Dendritic cell treated with granulocyte-macrophage colony-stimulating factor and Interleukin-4, amounts not matched to agents 40 ng/mL and 50 ng/mL, for 4 days (primary cell): ENCODE data around the gene CMYA5.

ENCODE experiments used
- H3K27ac Mint-ChIP-seq: one replicate; pipeline ENCODE4 v1.8.0; 2022; ENCODE audit warnings: mild to moderate bottlenecking, mixed read lengths
- H3K27me3 Mint-ChIP-seq: one replicate; pipeline ENCODE4 v1.8.0; 2022; ENCODE audit warnings: mild to moderate bottlenecking, mixed read lengths
- H3K36me3 Mint-ChIP-seq: one replicate; pipeline ENCODE4 v1.8.0; 2022; ENCODE audit warnings: low read depth, mixed read lengths
- H3K4me1 Mint-ChIP-seq: one replicate; pipeline ENCODE4 v1.8.0; 2022; ENCODE audit warnings: low read depth, mixed read lengths
- H3K4me3 Mint-ChIP-seq: one replicate; pipeline ENCODE4 v1.8.0; 2022; ENCODE audit warnings: mild to moderate bottlenecking, moderate library complexity, mixed read lengths
- H3K9me3 Mint-ChIP-seq: one replicate; pipeline ENCODE4 v1.8.0; 2022; ENCODE audit warnings: mixed read lengths
- intact Hi-C: fragments of 100-400 bp; cut with micrococcal nuclease; formaldehyde crosslinking; loops from one replicate; pipeline ENCODE4 v1.15.0; 2022

The CMYA5 gene

GRCh38 chr5:79713727-79714126 lies 24.1 kb downstream of the CMYA5 start:
- Mint-ChIP-seq H3K27me3 (no peaks in the 10 kb centered on the region), H3K4me3 (no peak overlapping the region)

DNA sequence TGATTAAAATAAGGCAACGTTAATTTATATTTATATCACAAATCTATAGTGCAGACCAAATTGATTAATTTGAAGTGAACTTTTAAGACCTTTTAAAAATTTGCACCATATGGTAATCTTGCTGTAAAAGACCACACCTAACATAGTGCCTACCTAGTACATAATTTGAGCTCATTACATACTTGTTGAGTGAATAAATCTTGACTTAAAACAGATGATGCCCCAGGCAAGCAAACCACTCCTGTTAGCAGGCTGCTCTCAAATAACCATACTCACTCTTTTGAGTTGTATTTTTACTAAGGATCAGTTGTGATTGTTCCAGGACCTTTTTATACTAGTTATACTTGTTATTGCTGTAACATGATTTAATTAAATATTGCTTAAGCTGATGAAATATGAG lies 27.2 kb downstream of the CMYA5 start:
- Mint-ChIP-seq H3K9me3 (peaks cover 23% of the 10 kb centered on the region), H3K36me3 (peaks cover 11% of the 10 kb centered on the region), H3K4me1 (no peaks in the 10 kb centered on the region), H3K4me3 (no peak overlapping the region), H3K27me3 (no peaks in the 10 kb centered on the region), H3K27ac (no peak overlapping the region)
- intact Hi-C loops = no loop called here

More at GRCh38 chr5:79713727-79714126, 24.1 kb downstream of the CMYA5 start:
- Mint-ChIP-seq H3K27ac (no peak overlapping the region), H3K4me1 (no peaks in the 10 kb centered on the region), H3K9me3 (no peaks in the 10 kb centered on the region), H3K36me3 (no peaks in the 10 kb centered on the region)
- intact Hi-C loops = no loop called here

DNA sequence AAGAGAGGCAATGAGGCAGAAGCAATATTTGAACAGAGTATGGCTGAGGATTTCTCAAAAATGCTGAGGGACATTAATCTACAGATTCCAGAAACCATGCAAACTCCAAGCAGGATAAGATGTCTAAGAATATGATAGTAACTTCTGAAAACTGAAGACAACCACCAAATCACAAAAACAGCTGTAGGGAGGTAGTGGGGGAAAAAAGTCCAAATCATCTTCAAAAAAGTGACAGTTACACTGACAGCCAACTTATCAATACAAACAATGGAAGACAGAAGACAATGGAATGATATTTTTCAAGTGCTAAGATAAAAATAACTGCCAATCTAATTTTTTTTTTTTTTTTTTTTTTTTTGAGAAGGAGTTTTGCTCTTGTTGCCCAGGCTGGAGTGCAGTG lies 30.5 kb downstream of the CMYA5 start:
- intact Hi-C loops = no loop called here
- Mint-ChIP-seq H3K27me3 (no peaks in the 10 kb centered on the region), H3K27ac (no peak overlapping the region), H3K4me1 (no peaks in the 10 kb centered on the region), H3K4me3 (no peak overlapping the region), H3K9me3 (peaks cover 23% of the 10 kb centered on the region), H3K36me3 (peaks cover 11% of the 10 kb centered on the region)

DNA sequence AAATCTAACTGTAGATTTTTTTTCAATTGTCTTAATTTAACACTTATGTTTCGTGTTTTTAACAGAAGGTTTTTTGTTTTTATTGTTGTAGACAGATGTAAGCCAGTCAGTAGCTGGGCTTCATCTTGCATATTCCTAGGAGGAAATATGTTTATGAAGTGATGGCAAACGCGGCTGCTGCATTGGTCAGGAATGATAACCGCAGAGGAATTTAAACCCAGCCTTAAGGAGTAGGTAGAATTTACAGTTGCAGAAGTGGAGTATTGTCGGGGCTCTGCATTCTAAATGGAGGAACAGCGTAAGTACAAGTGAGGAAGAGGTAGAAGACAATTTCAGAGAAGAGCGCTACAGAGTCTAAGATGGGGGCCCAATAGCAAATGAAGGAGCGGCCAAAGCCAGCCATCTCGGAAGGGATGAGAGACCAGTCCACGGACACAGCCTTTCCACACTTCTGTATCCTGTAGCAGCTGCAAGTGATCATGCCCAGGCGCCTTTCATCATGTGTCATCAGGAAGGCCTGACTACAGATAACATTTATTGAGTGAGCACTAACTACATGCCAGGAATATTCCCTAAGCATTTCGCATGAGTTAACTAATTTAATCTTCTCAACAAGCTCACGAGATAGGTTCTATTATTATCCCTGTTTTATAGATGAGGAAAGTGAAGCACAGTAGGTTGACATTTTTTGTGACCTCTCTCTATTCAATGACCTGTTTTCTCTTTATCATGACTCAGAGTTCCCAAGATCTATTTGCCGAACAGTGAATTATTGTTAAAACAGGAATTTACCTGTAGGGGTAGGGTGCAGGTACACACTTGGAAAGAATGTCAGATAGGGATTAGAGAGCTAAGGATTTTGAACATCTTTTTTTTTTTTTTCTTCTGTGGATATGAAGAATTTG lies 38.1 kb downstream of the CMYA5 start:
- no peak overlapping the region for H3K4me3 Mint-ChIP-seq
- H3K9me3 Mint-ChIP-seq = no peaks in the 10 kb centered on the region
- intact Hi-C loops = no loop called here
- H3K27ac Mint-ChIP-seq = no peak overlapping the region
- H3K4me1 Mint-ChIP-seq = no peaks in the 10 kb centered on the region
- H3K36me3 Mint-ChIP-seq = no peaks in the 10 kb centered on the region
- H3K27me3 Mint-ChIP-seq = peaks cover 9% of the 10 kb centered on the region

GRCh38 chr5:79728396-79728795 lies 38.8 kb downstream of the CMYA5 start:
- Mint-ChIP-seq H3K36me3 (no peaks in the 10 kb centered on the region), H3K4me3 (no peak overlapping the region), H3K9me3 (no peaks in the 10 kb centered on the region), H3K4me1 (no peaks in the 10 kb centered on the region), H3K27me3 (peaks cover 9% of the 10 kb centered on the region), H3K27ac (no peak overlapping the region)
- intact Hi-C loops = no loop called here

DNA sequence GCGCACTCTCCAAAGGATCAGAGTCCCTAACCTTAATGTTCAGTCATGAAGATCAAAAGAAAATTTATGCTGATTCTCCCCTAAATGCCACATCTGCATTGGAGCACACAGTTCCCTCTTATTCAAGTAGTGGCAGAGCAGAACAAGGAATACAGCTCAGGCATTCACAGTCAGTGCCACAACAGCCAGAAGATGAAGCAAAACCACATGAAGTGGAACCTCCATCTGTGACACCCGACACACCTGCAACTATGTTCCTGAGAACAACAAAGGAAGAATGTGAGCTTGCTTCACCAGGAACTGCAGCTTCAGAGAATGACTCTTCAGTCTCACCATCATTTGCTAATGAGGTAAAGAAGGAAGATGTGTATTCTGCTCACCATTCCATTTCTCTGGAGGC lies 40.0 kb downstream of the CMYA5 start:
- H3K4me3 Mint-ChIP-seq = no peak overlapping the region
- no peaks in the 10 kb centered on the region for H3K9me3 Mint-ChIP-seq
- intact Hi-C loops = no loop called here
- peaks cover 9% of the 10 kb centered on the region for H3K27me3 Mint-ChIP-seq
- H3K4me1 Mint-ChIP-seq = no peaks in the 10 kb centered on the region
- H3K36me3 Mint-ChIP-seq = no peaks in the 10 kb centered on the region
- no peak overlapping the region for H3K27ac Mint-ChIP-seq

DNA sequence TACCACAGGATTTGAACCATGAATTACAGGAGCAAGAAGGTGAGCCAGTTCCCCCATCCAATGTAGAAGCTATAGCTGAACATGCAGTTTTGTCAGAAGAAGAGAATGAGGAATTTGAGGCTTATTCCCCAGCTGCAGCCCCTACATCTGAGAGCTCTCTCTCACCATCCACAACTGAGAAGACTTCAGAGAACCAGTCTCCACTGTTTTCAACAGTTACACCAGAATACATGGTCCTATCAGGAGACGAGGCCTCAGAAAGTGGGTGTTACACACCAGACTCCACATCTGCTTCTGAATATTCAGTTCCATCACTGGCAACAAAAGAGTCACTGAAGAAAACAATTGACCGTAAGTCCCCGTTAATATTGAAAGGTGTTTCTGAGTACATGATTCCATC lies 40.9 kb downstream of the CMYA5 start:
- H3K4me3 Mint-ChIP-seq = no peak overlapping the region
- no peaks in the 10 kb centered on the region for H3K9me3 Mint-ChIP-seq
- H3K27ac Mint-ChIP-seq = no peak overlapping the region
- no peaks in the 10 kb centered on the region for H3K4me1 Mint-ChIP-seq
- no peaks in the 10 kb centered on the region for H3K36me3 Mint-ChIP-seq
- intact Hi-C loops = no loop called here
- H3K27me3 Mint-ChIP-seq = peaks cover 9% of the 10 kb centered on the region

DNA sequence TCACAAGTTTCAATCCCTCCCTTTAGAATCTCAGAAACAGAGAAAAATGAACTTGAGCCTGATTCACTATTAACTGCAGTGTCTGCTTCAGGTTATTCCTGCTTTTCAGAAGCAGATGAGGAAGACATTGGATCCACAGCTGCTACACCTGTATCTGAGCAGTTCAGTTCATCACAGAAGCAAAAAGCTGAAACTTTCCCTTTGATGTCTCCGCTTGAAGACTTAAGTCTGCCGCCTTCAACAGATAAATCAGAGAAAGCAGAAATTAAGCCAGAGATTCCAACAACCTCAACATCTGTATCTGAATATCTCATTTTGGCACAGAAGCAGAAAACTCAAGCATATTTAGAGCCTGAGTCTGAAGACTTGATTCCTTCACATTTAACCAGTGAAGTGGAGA lies 42.1 kb downstream of the CMYA5 start:
- Mint-ChIP-seq H3K4me3 (no peak overlapping the region), H3K9me3 (no peaks in the 10 kb centered on the region), H3K27ac (no peak overlapping the region), H3K36me3 (no peaks in the 10 kb centered on the region), H3K4me1 (peaks cover 9% of the 10 kb centered on the region), H3K27me3 (peaks cover 9% of the 10 kb centered on the region)
- intact Hi-C loops = no loop called here

DNA sequence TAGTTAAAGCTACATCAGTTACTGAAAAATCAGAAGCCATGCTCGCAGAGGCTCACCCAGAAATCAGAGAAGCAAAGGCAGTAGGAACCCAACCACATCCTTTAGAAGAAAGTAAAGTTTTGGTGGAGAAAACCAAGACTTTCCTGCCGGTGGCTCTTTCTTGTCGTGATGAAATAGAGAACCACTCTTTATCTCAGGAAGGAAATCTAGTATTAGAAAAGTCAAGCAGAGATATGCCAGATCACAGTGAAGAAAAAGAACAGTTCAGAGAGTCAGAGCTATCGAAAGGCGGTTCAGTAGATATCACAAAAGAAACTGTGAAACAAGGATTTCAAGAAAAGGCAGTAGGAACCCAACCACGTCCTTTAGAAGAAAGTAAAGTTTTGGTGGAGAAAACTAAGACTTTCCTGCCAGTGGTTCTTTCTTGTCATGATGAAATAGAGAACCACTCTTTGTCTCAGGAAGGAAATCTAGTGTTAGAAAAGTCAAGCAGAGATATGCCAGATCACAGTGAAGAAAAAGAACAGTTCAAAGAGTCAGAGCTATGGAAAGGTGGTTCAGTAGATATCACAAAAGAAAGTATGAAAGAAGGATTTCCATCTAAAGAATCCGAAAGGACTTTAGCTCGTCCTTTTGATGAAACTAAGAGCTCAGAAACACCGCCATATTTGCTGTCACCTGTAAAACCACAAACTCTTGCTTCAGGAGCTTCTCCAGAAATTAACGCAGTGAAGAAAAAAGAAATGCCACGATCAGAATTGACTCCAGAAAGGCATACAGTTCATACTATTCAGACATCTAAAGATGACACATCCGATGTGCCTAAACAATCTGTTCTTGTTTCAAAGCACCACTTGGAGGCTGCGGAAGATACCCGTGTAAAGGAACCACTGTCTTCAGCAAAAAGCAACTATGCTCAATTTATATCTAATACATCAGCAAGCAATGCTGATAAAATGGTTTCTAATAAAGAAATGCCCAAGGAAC lies 47.2 kb downstream of the CMYA5 start:
- Mint-ChIP-seq H3K4me3 (no peak overlapping the region), H3K36me3 (no peaks in the 10 kb centered on the region), H3K27ac (no peak overlapping the region), H3K27me3 (no peaks in the 10 kb centered on the region), H3K9me3 (no peaks in the 10 kb centered on the region), H3K4me1 (peaks cover 15% of the 10 kb centered on the region)
- intact Hi-C loops = no loop called here

DNA sequence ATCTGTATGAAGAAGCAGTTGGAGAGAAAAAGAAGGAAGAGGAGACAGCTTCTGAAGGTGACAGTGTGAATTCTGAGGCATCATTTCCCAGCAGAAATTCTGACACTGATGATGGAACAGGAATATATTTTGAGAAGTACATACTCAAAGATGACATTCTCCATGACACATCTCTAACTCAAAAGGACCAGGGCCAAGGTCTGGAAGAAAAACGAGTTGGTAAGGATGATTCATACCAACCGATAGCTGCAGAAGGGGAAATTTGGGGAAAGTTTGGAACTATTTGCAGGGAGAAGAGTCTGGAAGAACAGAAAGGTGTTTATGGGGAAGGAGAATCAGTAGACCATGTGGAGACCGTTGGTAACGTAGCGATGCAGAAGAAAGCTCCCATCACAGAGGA lies 48.7 kb downstream of the CMYA5 start:
- intact Hi-C loops = no loop called here
- H3K4me3 Mint-ChIP-seq = no peak overlapping the region
- no peaks in the 10 kb centered on the region for H3K9me3 Mint-ChIP-seq
- peaks cover 15% of the 10 kb centered on the region for H3K4me1 Mint-ChIP-seq
- H3K27me3 Mint-ChIP-seq = no peaks in the 10 kb centered on the region
- H3K27ac Mint-ChIP-seq = no peak overlapping the region
- no peaks in the 10 kb centered on the region for H3K36me3 Mint-ChIP-seq

DNA sequence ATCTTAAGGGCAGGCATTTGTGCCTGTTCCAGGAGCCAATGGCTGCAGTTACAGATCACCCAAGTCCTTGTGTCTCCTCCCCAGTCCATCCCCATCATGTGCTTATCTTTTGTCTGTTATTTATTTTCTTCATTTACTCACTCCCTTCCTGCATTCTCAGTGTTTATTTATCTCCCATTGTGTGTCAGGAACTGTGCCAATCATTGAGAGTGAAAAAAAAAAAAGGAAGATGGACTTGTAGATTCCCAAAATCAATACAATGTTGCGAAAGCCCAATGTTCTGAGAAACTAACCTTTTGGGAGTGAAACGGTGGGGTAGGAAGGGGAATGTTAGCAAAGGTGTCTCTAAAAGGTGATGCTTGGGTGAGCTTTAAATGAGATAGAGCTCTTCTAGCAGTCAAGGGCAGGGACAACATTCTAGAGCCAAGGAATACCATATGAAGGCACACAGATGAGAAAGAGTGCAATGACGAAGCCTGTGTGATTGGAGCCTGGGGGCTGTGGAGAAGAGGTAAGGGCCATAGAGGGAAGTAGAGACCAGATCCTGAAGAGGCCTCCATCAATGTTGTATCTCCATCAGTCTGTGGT lies 53.0 kb downstream of the CMYA5 start:
- Mint-ChIP-seq H3K36me3 (no peaks in the 10 kb centered on the region), H3K4me3 (no peak overlapping the region), H3K27me3 (no peaks in the 10 kb centered on the region), H3K27ac (no peak overlapping the region), H3K4me1 (peaks cover 6% of the 10 kb centered on the region), H3K9me3 (no peaks in the 10 kb centered on the region)
- intact Hi-C loops = no loop called here

GRCh38 chr5:79743846-79744605 lies 54.4 kb downstream of the CMYA5 start:
- no peaks in the 10 kb centered on the region for H3K36me3 Mint-ChIP-seq
- H3K4me1 Mint-ChIP-seq = peaks cover 6% of the 10 kb centered on the region
- no peak overlapping the region for H3K27ac Mint-ChIP-seq
- intact Hi-C loops = no loop called here
- H3K9me3 Mint-ChIP-seq = no peaks in the 10 kb centered on the region
- H3K27me3 Mint-ChIP-seq = no peaks in the 10 kb centered on the region
- H3K4me3 Mint-ChIP-seq = no peak overlapping the region

DNA sequence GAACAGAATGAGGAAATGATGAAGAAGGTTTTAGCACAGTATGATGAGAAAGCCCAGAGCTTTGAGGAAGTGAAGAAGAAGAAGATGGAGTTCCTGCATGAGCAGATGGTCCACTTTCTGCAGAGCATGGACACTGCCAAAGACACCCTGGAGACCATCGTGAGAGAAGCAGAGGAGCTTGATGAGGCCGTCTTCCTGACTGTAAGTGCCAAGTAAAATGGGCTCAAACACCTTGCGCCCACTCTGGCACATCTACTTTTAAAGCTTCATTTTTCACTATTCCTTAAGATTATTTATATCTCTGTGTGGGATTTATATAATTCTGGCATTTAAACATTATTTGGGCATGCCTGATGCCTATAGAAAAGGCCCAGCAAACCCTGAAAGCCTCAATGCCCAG lies 55.6 kb downstream of the CMYA5 start:
- no peaks in the 10 kb centered on the region for H3K36me3 Mint-ChIP-seq
- H3K27me3 Mint-ChIP-seq = no peaks in the 10 kb centered on the region
- no peak overlapping the region for H3K4me3 Mint-ChIP-seq
- H3K27ac Mint-ChIP-seq = no peak overlapping the region
- peaks cover 6% of the 10 kb centered on the region for H3K4me1 Mint-ChIP-seq
- no peaks in the 10 kb centered on the region for H3K9me3 Mint-ChIP-seq
- intact Hi-C loops = no loop called here
